SU-DHL-6 (cell line): ENCODE measurements around the gene RALB.

Experiments
- CTCF ChIP-seq: fragments of 200-600 bp; sonication (generic); IDR thresholded peaks from one replicate; pipeline ENCODE4 v1.5.1; 2017; ENCODE audit warnings: antibody characterized with exemption, mild to moderate bottlenecking, low read length, moderate library complexity; ENCODE audit not compliant: insufficient read depth, poor library complexity, severe bottlenecking
- EZH2phosphoT487 ChIP-seq: fragments of 200-600 bp; sonication (generic), shearing (Covaris generic); conservative IDR thresholded peaks from 2 replicates; pipeline ENCODE4 v1.6.1; 2018; ENCODE audit warnings: mild to moderate bottlenecking, antibody characterized with exemption, low read length, moderate library complexity, mixed read lengths

GRCh38 chr2:120271711-120272379 lies 19.2 kb downstream of the RALB start:
- no peak for TF ChIP-seq CTCF
- no peak for TF ChIP-seq EZH2phosphoT487
